ENCODE measurements around the gene TBCA. TPM values are rescaled to one million over a fixed set of nuclear protein-coding genes. Genes with fewer than 3 reads are reported as not detected.

TBCA gene
- polyA plus RNA-seq, 1 donor = 206 TPM

GRCh38 chr5:77645158-77645994 is 130.8 kb downstream of the TBCA start:
- peaks cover 3% of the 10 kb centered on the region for H3K4me1 ChIP-seq (ENCODE audit: control insufficient read depth, insufficient read depth, low read length)
- peaks cover 96% of the 10 kb centered on the region for H3K27me3 ChIP-seq (ENCODE audit: control insufficient read depth, insufficient read depth, low read length)
- DNase-seq = no peak
- no peaks in the 10 kb centered on the region for H3K36me3 ChIP-seq (ENCODE audit: control insufficient read depth, insufficient read depth, low read length)
- no peak overlapping the region for H3K4me3 ChIP-seq (ENCODE audit: low read length)
- H3K27ac ChIP-seq (ENCODE audit: low read length) = no peak overlapping the region
- no CpG with 5 or more reads among the region's 80 CpGs for WGBS (ENCODE audit: insufficient coverage, low lambda C conversion rate)
- H3K9me3 ChIP-seq (ENCODE audit: control insufficient read depth, low read depth, low read length) = peaks cover 7% of the 10 kb centered on the region

GRCh38 chr5:77644371-77645157 is 131.6 kb downstream of the TBCA start:
- H3K4me3 ChIP-seq (ENCODE audit: low read length) = no peak overlapping the region
- no peak overlapping the region for H3K27ac ChIP-seq (ENCODE audit: low read length)
- peaks cover 11% of the 10 kb centered on the region for H3K9me3 ChIP-seq (ENCODE audit: control insufficient read depth, low read depth, low read length)
- H3K4me1 ChIP-seq (ENCODE audit: control insufficient read depth, insufficient read depth, low read length) = peaks cover 3% of the 10 kb centered on the region
- H3K27me3 ChIP-seq (ENCODE audit: control insufficient read depth, insufficient read depth, low read length) = peaks cover 96% of the 10 kb centered on the region
- DNase-seq = no peak
- no peaks in the 10 kb centered on the region for H3K36me3 ChIP-seq (ENCODE audit: control insufficient read depth, insufficient read depth, low read length)
- WGBS (ENCODE audit: insufficient coverage, low lambda C conversion rate) = 1% methylated on average over 4 of the region's 33 CpGs

DNA sequence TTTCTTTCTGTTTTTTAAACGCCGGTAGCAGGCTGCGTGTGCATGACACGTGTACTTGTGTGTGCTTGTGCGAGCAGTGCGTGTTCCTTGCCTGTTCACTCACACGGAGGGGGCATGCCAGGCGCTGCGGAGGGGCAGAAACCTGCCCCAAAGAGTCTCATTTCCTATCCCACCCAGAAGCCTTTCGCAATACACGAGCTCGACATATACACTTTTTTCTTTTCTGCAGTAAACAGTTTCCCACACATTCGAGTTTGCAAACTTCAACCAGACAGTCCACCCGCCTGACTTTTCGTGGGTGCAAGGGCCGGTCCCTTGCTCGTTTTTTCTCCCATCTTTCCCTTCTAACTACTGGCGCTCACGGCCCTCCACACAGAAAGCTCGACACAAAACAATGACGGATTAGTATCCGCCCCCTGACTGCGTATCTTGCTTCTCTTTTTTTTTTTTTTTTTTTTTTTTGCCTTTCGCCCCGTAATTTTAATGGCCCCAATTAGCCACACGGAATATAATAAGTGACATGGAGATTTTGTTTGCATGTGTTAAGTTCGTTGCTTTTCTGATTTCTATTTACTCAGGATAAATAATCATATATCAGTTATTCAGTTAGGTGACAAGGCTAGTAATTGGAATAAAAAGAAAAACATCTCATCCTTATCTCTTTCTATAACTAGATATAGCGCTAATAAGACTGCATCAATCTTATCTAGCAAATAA is 132.3 kb downstream of the TBCA start:
- Histone ChIP-seq H3K27me3 (ENCODE audit: control insufficient read depth, insufficient read depth, low read length) (peaks cover 98% of the 10 kb centered on the region), H3K9me3 (ENCODE audit: control insufficient read depth, low read depth, low read length) (peaks cover 14% of the 10 kb centered on the region), H3K36me3 (ENCODE audit: control insufficient read depth, insufficient read depth, low read length) (no peaks in the 10 kb centered on the region), H3K4me1 (ENCODE audit: control insufficient read depth, insufficient read depth, low read length) (peaks cover 5% of the 10 kb centered on the region), H3K27ac (ENCODE audit: low read length) (no peak overlapping the region), H3K4me3 (ENCODE audit: low read length) (no peak overlapping the region)
- DNase-seq = no peak
- WGBS (ENCODE audit: insufficient coverage, low lambda C conversion rate) = 4% methylated on average over 9 of the region's 28 CpGs

DNA sequence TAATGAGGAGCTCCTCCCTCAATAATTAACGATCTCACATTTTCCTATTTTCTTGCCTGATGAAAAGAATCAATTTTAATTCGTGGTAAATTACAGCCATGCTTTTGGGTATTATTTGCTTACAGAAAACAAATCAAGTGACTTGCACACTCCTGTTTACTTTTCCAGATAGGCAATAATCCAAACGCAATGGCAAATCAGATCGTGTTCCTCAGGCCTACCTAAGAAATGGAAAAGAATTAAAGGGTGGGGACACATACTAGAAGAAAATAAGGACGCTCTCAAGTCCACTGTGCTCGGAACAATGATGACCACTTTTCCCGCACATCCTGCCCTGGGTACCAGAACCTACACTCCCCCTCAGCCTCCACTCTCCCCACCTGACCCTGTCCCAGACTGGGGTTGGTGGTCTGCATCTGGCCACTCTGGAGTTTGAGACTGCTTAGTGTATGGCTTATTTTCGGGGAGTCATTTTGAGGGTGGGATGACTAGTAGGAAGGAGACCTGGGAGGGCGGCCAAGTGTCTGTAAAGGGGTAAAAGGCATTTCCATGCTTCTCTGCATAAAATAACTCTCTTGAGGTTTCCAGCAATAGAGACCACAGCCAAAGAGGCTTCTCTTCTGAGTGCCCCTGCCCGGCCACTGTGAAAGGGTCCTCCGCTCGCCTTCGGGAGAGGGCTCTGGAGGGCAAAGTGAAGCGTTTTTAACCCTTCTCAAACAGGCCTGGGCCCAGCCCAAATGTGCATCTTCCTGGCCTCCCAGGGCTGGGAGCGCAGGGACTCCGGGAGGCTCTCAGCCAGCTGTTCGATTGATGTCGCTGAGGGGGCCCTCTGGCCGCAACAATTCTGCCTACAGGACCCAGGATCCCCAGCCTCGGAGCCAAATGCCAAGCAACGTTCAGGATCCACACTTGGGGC is 133.1 kb downstream of the TBCA start:
- no peak overlapping the region for H3K27ac ChIP-seq (ENCODE audit: low read length)
- 0% methylated on average over 1 of the region's 21 CpGs for WGBS (ENCODE audit: insufficient coverage, low lambda C conversion rate)
- H3K27me3 ChIP-seq (ENCODE audit: control insufficient read depth, insufficient read depth, low read length) = peaks cover 98% of the 10 kb centered on the region
- H3K4me3 ChIP-seq (ENCODE audit: low read length) = no peak overlapping the region
- DNase-seq = no peak
- peaks cover 15% of the 10 kb centered on the region for H3K9me3 ChIP-seq (ENCODE audit: control insufficient read depth, low read depth, low read length)
- no peaks in the 10 kb centered on the region for H3K36me3 ChIP-seq (ENCODE audit: control insufficient read depth, insufficient read depth, low read length)
- H3K4me1 ChIP-seq (ENCODE audit: control insufficient read depth, insufficient read depth, low read length) = peaks cover 6% of the 10 kb centered on the region

DNA sequence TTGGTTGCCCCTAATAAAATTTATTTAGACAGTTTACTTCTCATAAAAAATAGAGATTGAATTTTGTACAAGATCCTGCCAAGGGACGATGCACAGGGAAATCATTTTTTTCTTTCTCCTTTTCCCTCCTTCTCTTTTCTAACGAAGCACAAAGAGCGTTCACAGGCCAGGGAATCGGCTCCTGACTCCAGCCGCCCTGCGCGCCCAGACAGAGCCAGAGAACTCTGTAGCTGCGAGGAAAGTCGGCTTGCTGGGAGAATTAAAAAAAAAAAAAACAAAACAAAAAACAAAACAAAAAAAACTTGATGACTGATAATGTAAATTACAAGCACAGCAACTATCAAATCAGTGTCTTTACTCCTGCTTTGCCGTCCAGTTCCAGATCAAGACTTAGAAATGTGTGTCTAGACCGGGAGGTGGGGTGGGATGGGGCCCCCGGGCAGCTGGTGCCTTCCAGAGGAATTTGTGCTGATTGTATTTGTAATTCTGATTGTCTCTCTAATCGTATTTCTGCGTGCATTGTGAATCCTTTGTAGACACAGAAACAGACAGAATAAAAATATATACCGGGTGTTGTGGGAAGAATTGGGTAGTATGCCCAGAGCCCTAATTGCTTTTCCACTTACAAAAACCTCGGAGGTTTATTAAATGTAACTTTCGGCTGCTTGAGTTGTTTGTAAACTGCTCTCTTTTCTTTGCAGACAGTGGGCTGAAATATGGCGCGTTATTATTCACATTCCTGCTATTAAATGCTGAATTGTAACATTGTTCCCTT is 134.0 kb downstream of the TBCA start:
- H3K4me1 ChIP-seq (ENCODE audit: control insufficient read depth, insufficient read depth, low read length) = peaks cover 6% of the 10 kb centered on the region
- DNase-seq = no peak
- H3K4me3 ChIP-seq (ENCODE audit: low read length) = no peak overlapping the region
- H3K27ac ChIP-seq (ENCODE audit: low read length) = no peak overlapping the region
- peaks cover 15% of the 10 kb centered on the region for H3K9me3 ChIP-seq (ENCODE audit: control insufficient read depth, low read depth, low read length)
- H3K36me3 ChIP-seq (ENCODE audit: control insufficient read depth, insufficient read depth, low read length) = no peaks in the 10 kb centered on the region
- 5% methylated on average over 4 of the region's 19 CpGs for WGBS (ENCODE audit: insufficient coverage, low lambda C conversion rate)
- H3K27me3 ChIP-seq (ENCODE audit: control insufficient read depth, insufficient read depth, low read length) = peaks cover 98% of the 10 kb centered on the region

DNA sequence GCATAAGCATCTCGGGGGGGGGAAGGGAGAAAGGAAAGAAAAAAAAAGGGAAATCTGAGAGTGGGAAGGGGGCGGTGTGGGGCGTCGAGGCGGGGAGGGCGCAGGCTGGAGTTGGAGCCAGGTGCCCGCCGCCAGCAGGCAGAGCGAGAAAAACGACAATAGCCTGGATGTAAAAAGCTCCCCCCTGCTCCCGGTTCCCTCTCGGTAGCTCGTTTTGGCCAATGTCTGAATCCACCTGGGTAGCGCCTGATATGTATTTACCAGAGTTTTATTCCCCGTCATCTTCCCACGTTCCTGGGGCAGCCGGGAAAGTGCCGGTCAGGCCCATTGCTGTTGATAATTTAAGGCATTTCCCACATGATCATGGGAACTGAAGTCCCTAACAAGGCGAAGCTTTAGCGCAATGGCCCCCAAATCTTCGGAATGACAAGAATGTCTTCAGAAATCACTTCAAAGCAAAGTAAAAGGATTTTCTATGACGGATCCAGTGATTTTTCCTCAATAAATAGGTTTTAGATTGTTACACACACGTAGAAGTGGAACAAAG is 134.7 kb downstream of the TBCA start:
- DNase-seq = no peak
- Histone ChIP-seq H3K4me1 (ENCODE audit: control insufficient read depth, insufficient read depth, low read length) (peaks cover 6% of the 10 kb centered on the region), H3K36me3 (ENCODE audit: control insufficient read depth, insufficient read depth, low read length) (no peaks in the 10 kb centered on the region), H3K9me3 (ENCODE audit: control insufficient read depth, low read depth, low read length) (peaks cover 21% of the 10 kb centered on the region), H3K27ac (ENCODE audit: low read length) (no peak overlapping the region), H3K27me3 (ENCODE audit: control insufficient read depth, insufficient read depth, low read length) (peaks cover 98% of the 10 kb centered on the region), H3K4me3 (ENCODE audit: low read length) (no peak overlapping the region)
- WGBS (ENCODE audit: insufficient coverage, low lambda C conversion rate) = 8% methylated on average over 2 of the region's 23 CpGs

Other genes starting within 250 kb of the TBCA start
- not detected for gene OTP, start 137.6 kb downstream of the TBCA start, polyA plus RNA-seq

Data from large intestine (tissue), 3 donors.